ENCODE results near the gene SGMS1. TPM values are rescaled to one million over a fixed set of nuclear protein-coding genes. Genes with fewer than 3 reads are reported as not detected.

The SGMS1 gene
- total RNA-seq, 3 donors from 2014 or later (not counting 1 experiment from before 2014, with no cell fraction given), result 24.5 to 32.7 (median 30.4) TPM

DNA sequence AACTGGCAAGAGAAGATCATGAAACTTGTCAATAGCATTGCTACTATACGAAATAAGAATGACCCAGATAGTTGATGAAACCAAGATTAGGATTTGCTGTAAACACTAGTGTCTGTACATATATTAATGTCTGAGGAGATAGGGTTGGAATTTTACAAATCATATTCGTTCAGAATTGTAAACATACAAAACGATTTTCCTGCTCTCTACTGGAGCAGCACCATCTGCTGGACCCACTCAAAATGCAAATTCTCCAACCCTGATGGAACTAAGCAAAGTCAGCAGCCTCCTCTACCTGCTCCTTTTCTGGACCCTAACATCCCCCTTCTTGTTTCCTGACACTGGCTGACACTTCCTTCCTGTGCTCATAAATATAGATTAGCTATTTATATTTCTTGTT, 29.4 kb upstream of the SGMS1 start:
- H3K4me1 ChIP-seq (ENCODE audit: control insufficient read depth, insufficient read depth, low read length), result no peaks in the 10 kb centered on the region
- no peaks in the 10 kb centered on the region for H3K9me3 ChIP-seq (ENCODE audit: control insufficient read depth, insufficient read depth, low read length)
- TF ChIP-seq, protein P1, sequence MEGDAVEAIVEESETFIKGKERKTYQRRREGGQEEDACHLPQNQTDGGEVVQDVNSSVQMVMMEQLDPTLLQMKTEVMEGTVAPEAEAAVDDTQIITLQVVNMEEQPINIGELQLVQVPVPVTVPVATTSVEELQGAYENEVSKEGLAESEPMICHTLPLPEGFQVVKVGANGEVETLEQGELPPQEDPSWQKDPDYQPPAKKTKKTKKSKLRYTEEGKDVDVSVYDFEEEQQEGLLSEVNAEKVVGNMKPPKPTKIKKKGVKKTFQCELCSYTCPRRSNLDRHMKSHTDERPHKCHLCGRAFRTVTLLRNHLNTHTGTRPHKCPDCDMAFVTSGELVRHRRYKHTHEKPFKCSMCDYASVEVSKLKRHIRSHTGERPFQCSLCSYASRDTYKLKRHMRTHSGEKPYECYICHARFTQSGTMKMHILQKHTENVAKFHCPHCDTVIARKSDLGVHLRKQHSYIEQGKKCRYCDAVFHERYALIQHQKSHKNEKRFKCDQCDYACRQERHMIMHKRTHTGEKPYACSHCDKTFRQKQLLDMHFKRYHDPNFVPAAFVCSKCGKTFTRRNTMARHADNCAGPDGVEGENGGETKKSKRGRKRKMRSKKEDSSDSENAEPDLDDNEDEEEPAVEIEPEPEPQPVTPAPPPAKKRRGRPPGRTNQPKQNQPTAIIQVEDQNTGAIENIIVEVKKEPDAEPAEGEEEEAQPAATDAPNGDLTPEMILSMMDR (IDR thresholded peaks at IDR 0.05), result peak; percentile 45
- peaks cover 11 to 13% of the 10 kb centered on the region in 2 donors for H3K4me1 Mint-ChIP-seq
- no peaks in the 10 kb centered on the region for H3K9me3 Mint-ChIP-seq
- no peaks in the 10 kb centered on the region for H3K36me3 Mint-ChIP-seq
- H3K4me3 Mint-ChIP-seq, result no peak overlapping the region
- intact Hi-C loops (cut with micrococcal nuclease), result loop anchor here (1.0 kb wide), 1 partner anchor 100 kb away; no protein-coding TSS in a partner anchor
- peak in 1 of 2 donors; percentile 65 for DNase-seq
- H3K27me3 ChIP-seq (ENCODE audit: control insufficient read depth, insufficient read depth, low read length), result no peaks in the 10 kb centered on the region
- no peak overlapping the region for H3K27ac ChIP-seq (ENCODE audit: low read length)
- peak; percentile 52 to 86 (median 78) for ATAC-seq
- no peak overlapping the region for H3K4me3 ChIP-seq (ENCODE audit: low read length)
- no peaks in the 10 kb centered on the region for H3K36me3 ChIP-seq (ENCODE audit: control insufficient read depth, insufficient read depth, low read length)
- 13% methylated on average over 2 of the region's 3 CpGs for WGBS (ENCODE audit: insufficient coverage)
- H3K27ac Mint-ChIP-seq, result peak overlapping the region in 1 of 2 donors; percentile 14
- no peaks in the 10 kb centered on the region for H3K27me3 Mint-ChIP-seq (ENCODE audit: low read depth in 2 of 2)

DNA sequence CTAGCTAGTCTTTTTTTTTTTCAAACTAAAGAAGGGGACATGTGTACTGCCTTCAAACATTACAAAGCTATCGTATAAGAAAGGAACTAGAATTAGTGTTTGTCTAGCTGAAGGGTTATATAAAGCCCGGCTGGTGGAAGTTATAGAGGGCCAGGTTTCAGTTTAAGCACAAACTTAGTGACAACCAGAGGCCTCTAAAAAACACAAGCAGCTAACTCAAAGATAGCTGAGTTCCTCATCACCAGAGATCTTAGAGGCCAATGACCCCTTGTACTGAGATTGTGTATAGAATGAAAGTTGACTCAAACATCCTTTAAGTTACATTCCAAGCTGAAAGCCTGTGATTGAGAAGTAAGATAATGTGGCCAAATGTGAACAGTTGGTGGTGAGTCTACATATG, 28.1 kb upstream of the SGMS1 start:
- H3K9me3 Mint-ChIP-seq, result no peaks in the 10 kb centered on the region
- no peaks in the 10 kb centered on the region for H3K27me3 Mint-ChIP-seq (ENCODE audit: low read depth in 2 of 2)
- WGBS (ENCODE audit: insufficient coverage), result 90% methylated on average over 2 of the region's 2 CpGs
- Histone ChIP-seq H3K9me3 (ENCODE audit: control insufficient read depth, insufficient read depth, low read length) (no peaks in the 10 kb centered on the region), H3K4me1 (ENCODE audit: control insufficient read depth, insufficient read depth, low read length) (no peaks in the 10 kb centered on the region), H3K36me3 (ENCODE audit: control insufficient read depth, insufficient read depth, low read length) (no peaks in the 10 kb centered on the region), H3K27me3 (ENCODE audit: control insufficient read depth, insufficient read depth, low read length) (no peaks in the 10 kb centered on the region), H3K27ac (ENCODE audit: low read length) (no peak overlapping the region), H3K4me3 (ENCODE audit: low read length) (no peak overlapping the region)
- no peak overlapping the region for H3K27ac Mint-ChIP-seq
- DNase-seq (no peak), ATAC-seq (no peak)
- peaks cover 11 to 13% of the 10 kb centered on the region in 2 donors for H3K4me1 Mint-ChIP-seq
- TF ChIP-seq, protein P1 (IDR thresholded peaks at IDR 0.05), result no peak
- no peak overlapping the region for H3K4me3 Mint-ChIP-seq
- H3K36me3 Mint-ChIP-seq, result no peaks in the 10 kb centered on the region
- intact Hi-C loops (cut with micrococcal nuclease), result no loop called here

- Histone ChIP-seq H3K36me3 (ENCODE audit: control insufficient read depth, insufficient read depth, low read length) (no peaks in the 10 kb centered on the region), H3K4me3 (ENCODE audit: low read length) (no peak overlapping the region), H3K27me3 (ENCODE audit: control insufficient read depth, insufficient read depth, low read length) (no peaks in the 10 kb centered on the region), H3K4me1 (ENCODE audit: control insufficient read depth, insufficient read depth, low read length) (no peaks in the 10 kb centered on the region), H3K9me3 (ENCODE audit: control insufficient read depth, insufficient read depth, low read length) (no peaks in the 10 kb centered on the region), H3K27ac (ENCODE audit: low read length) (no peak overlapping the region)
- 94% methylated on average over 3 of the region's 3 CpGs for WGBS (ENCODE audit: insufficient coverage)
- no peaks in the 10 kb centered on the region for H3K36me3 Mint-ChIP-seq
- no peak for ATAC-seq
- H3K27me3 Mint-ChIP-seq (ENCODE audit: low read depth in 2 of 2), result no peaks in the 10 kb centered on the region
- no peak overlapping the region for H3K4me3 Mint-ChIP-seq
- TF ChIP-seq, protein P1 (IDR thresholded peaks at IDR 0.05), result no peak
- intact Hi-C loops (cut with micrococcal nuclease), result no loop called here
- no peaks in the 10 kb centered on the region for H3K9me3 Mint-ChIP-seq
- H3K4me1 Mint-ChIP-seq, result peaks cover 11 to 13% of the 10 kb centered on the region in 2 donors
- no peak overlapping the region for H3K27ac Mint-ChIP-seq
- DNase-seq, result no peak
Measured at GRCh38 chr10:50650481-50650880, 26.7 kb upstream of the SGMS1 start.

DNA sequence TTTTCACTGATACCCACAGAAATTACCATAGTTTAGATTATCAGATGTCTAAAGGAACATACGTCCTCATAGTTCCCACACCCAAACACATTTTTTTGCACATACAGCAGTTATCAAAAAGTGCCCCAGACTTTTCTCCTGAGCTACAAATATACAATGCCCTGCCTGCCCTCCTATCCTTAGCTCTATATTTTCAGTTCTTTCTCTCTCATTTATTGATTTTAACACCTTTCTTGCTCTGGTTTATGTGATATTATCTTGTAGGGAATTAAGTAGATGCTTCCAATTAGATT, 25.1 kb upstream of the SGMS1 start:
- H3K27me3 Mint-ChIP-seq (ENCODE audit: low read depth in 2 of 2), result no peaks in the 10 kb centered on the region
- Histone ChIP-seq H3K9me3 (ENCODE audit: control insufficient read depth, insufficient read depth, low read length) (no peaks in the 10 kb centered on the region), H3K4me3 (ENCODE audit: low read length) (no peak overlapping the region), H3K36me3 (ENCODE audit: control insufficient read depth, insufficient read depth, low read length) (no peaks in the 10 kb centered on the region), H3K27me3 (ENCODE audit: control insufficient read depth, insufficient read depth, low read length) (no peaks in the 10 kb centered on the region), H3K27ac (ENCODE audit: low read length) (no peak overlapping the region), H3K4me1 (ENCODE audit: control insufficient read depth, insufficient read depth, low read length) (no peaks in the 10 kb centered on the region)
- no peak overlapping the region for H3K4me3 Mint-ChIP-seq
- H3K36me3 Mint-ChIP-seq, result no peaks in the 10 kb centered on the region
- 39% methylated on average over 1 of the region's 1 CpG for WGBS (ENCODE audit: insufficient coverage)
- DNase-seq (no peak), ATAC-seq (no peak)
- intact Hi-C loops (cut with micrococcal nuclease), result no loop called here
- TF ChIP-seq, protein P1 (IDR thresholded peaks at IDR 0.05), result no peak
- H3K9me3 Mint-ChIP-seq, result no peaks in the 10 kb centered on the region
- H3K27ac Mint-ChIP-seq, result no peak overlapping the region
- peaks cover 10 to 11% of the 10 kb centered on the region in 2 donors for H3K4me1 Mint-ChIP-seq
